ENCODE measurements around the gene NAGPA. TPM values are rescaled to one million over a fixed set of nuclear protein-coding genes. Genes with fewer than 3 reads are reported as not detected.

Gene NAGPA
- total and polyA plus RNA-seq, 2 of the 13 experiments (the other 11 are each of a cell fraction or from before 2014, with no cell fraction given): 27.1 to 60.3 TPM

DNA sequence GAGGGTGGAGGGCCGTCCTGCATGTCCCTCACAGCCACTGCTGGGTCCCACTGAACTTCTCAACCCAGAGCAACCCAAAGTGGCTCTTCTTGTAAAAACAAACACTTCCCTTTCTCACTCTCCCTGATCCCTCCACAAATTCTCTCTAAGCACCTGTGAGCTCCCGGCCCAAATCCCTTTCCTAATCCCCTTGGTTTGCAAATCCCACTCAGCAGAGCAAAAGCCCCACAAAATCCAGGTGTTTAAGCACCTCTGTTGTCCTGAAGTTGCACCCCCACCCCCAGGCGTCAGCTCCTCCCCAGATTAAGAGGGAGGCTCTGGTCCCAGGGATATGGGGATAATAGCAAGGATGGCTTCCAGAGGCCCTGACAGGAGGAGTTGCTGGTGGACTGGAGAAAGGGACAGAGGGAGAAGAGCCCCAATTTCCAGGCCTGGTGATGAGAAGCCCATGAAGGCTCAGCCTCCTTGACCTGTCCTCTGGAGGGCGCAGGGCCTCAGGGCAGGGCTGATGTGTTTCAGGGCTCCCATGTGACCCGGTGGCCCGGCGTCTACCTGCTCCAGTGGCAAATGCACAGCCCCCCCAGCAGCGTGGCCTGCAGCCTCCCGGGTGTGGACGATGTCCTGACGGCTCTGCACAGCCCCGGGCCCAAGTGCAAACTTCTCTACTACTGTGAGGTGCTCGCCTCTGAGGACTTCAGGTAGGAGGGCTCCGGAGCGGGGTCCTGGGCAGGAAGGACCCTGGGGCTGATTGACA is 23.0 kb downstream of the NAGPA start (continued):
- TF ChIP-seq, protein P1, sequence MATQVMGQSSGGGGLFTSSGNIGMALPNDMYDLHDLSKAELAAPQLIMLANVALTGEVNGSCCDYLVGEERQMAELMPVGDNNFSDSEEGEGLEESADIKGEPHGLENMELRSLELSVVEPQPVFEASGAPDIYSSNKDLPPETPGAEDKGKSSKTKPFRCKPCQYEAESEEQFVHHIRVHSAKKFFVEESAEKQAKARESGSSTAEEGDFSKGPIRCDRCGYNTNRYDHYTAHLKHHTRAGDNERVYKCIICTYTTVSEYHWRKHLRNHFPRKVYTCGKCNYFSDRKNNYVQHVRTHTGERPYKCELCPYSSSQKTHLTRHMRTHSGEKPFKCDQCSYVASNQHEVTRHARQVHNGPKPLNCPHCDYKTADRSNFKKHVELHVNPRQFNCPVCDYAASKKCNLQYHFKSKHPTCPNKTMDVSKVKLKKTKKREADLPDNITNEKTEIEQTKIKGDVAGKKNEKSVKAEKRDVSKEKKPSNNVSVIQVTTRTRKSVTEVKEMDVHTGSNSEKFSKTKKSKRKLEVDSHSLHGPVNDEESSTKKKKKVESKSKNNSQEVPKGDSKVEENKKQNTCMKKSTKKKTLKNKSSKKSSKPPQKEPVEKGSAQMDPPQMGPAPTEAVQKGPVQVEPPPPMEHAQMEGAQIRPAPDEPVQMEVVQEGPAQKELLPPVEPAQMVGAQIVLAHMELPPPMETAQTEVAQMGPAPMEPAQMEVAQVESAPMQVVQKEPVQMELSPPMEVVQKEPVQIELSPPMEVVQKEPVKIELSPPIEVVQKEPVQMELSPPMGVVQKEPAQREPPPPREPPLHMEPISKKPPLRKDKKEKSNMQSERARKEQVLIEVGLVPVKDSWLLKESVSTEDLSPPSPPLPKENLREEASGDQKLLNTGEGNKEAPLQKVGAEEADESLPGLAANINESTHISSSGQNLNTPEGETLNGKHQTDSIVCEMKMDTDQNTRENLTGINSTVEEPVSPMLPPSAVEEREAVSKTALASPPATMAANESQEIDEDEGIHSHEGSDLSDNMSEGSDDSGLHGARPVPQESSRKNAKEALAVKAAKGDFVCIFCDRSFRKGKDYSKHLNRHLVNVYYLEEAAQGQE (IDR thresholded peaks at IDR 0.05; ENCODE audit: borderline replicate concordance in 1 of 2, low read depth in 1 of 2, low read length in 2 of 2): no peak
- TF ChIP-seq, protein P2, sequence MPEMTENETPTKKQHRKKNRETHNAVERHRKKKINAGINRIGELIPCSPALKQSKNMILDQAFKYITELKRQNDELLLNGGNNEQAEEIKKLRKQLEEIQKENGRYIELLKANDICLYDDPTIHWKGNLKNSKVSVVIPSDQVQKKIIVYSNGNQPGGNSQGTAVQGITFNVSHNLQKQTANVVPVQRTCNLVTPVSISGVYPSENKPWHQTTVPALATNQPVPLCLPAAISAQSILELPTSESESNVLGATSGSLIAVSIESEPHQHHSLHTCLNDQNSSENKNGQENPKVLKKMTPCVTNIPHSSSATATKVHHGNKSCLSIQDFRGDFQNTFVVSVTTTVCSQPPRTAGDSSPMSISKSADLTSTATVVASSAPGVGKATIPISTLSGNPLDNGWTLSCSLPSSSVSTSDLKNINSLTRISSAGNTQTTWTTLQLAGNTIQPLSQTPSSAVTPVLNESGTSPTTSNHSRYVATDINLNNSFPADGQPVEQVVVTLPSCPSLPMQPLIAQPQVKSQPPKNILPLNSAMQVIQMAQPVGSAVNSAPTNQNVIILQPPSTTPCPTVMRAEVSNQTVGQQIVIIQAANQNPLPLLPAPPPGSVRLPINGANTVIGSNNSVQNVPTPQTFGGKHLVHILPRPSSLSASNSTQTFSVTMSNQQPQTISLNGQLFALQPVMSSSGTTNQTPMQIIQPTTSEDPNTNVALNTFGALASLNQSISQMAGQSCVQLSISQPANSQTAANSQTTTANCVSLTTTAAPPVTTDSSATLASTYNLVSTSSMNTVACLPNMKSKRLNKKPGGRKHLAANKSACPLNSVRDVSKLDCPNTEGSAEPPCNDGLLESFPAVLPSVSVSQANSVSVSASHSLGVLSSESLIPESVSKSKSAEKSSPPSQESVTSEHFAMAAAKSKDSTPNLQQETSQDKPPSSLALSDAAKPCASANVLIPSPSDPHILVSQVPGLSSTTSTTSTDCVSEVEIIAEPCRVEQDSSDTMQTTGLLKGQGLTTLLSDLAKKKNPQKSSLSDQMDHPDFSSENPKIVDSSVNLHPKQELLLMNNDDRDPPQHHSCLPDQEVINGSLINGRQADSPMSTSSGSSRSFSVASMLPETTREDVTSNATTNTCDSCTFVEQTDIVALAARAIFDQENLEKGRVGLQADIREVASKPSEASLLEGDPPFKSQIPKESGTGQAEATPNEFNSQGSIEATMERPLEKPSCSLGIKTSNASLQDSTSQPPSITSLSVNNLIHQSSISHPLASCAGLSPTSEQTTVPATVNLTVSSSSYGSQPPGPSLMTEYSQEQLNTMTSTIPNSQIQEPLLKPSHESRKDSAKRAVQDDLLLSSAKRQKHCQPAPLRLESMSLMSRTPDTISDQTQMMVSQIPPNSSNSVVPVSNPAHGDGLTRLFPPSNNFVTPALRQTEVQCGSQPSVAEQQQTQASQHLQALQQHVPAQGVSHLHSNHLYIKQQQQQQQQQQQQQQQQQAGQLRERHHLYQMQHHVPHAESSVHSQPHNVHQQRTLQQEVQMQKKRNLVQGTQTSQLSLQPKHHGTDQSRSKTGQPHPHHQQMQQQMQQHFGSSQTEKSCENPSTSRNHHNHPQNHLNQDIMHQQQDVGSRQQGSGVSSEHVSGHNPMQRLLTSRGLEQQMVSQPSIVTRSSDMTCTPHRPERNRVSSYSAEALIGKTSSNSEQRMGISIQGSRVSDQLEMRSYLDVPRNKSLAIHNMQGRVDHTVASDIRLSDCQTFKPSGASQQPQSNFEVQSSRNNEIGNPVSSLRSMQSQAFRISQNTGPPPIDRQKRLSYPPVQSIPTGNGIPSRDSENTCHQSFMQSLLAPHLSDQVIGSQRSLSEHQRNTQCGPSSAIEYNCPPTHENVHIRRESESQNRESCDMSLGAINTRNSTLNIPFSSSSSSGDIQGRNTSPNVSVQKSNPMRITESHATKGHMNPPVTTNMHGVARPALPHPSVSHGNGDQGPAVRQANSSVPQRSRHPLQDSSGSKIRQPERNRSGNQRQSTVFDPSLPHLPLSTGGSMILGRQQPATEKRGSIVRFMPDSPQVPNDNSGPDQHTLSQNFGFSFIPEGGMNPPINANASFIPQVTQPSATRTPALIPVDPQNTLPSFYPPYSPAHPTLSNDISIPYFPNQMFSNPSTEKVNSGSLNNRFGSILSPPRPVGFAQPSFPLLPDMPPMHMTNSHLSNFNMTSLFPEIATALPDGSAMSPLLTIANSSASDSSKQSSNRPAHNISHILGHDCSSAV (CRISPR knock-in tag; IDR thresholded peaks at IDR 0.05; ENCODE audit: borderline replicate concordance): no peak
- TF ChIP-seq YY1 (IDR thresholded peaks at IDR 0.05; ENCODE audit: insufficient read depth, insufficient replicate concordance, low read depth, low read length) (no peak), ZNF776 (CRISPR knock-in tag; IDR thresholded peaks at IDR 0.05) (no peak), NR2F2 (IDR thresholded peaks at IDR 0.05; ENCODE audit: borderline replicate concordance, low read depth) (peak; percentile 11; the same call in 1 of the 2 replicates), ZNF33A (CRISPR knock-in tag; IDR thresholded peaks at IDR 0.05; ENCODE audit: borderline replicate concordance) (no peak), FOXM1 (CRISPR knock-in tag; IDR thresholded peaks at IDR 0.05) (no peak), ZNF136 (CRISPR knock-in tag; IDR thresholded peaks at IDR 0.05; ENCODE audit: low read depth) (0 out of 2 replicates have a peak, but pooled peaks have one; percentile 34), ZNF782 (CRISPR knock-in tag; IDR thresholded peaks at IDR 0.05; ENCODE audit: borderline replicate concordance) (no peak)
- TF ChIP-seq, protein P3, sequence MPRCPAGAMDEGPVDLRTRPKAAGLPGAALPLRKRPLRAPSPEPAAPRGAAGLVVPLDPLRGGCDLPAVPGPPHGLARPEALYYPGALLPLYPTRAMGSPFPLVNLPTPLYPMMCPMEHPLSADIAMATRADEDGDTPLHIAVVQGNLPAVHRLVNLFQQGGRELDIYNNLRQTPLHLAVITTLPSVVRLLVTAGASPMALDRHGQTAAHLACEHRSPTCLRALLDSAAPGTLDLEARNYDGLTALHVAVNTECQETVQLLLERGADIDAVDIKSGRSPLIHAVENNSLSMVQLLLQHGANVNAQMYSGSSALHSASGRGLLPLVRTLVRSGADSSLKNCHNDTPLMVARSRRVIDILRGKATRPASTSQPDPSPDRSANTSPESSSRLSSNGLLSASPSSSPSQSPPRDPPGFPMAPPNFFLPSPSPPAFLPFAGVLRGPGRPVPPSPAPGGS (CRISPR knock-in tag; IDR thresholded peaks at IDR 0.05): peak; percentile 56; the same call in 1 of the 2 replicates
- TF ChIP-seq, protein P4, sequence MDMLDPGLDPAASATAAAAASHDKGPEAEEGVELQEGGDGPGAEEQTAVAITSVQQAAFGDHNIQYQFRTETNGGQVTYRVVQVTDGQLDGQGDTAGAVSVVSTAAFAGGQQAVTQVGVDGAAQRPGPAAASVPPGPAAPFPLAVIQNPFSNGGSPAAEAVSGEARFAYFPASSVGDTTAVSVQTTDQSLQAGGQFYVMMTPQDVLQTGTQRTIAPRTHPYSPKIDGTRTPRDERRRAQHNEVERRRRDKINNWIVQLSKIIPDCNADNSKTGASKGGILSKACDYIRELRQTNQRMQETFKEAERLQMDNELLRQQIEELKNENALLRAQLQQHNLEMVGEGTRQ (IDR thresholded peaks at IDR 0.05; ENCODE audit: low read depth, low read length): peak; percentile 34; the same call in 1 of the 2 replicates
- TF ChIP-seq, protein P4 (CRISPR knock-in tag; IDR thresholded peaks at IDR 0.05; ENCODE audit: borderline replicate concordance): peak; percentile 62; the same call in 1 of the 2 replicates

All from HepG2 (cell line).